Vagina (tissue), 2 donors: ENCODE results near the gene LARP4. TPM values are rescaled to one million over a fixed set of nuclear protein-coding genes. Genes with fewer than 3 reads are reported as not detected.

Experiments used
- DNase-seq, 2 donors: peaks; one replicate each; pipeline ENCODE4 v3.0.0-alpha.2; 2017; ENCODE audit errors: extremely low spot score in 2 of 2
- H3K27ac ChIP-seq: fragments of 200-600 bp; sonication (generic); one replicate; pipeline ENCODE4 v1.5.1; 2019
- H3K27me3 ChIP-seq: fragments of 200-600 bp; sonication (generic); one replicate; pipeline ENCODE4 v1.5.1; 2019
- H3K36me3 ChIP-seq, 2 donors: fragments of 200-600 bp; sonication (generic); one replicate each; pipeline ENCODE4 v1.5.1; 2017 to 2019
- H3K4me1 ChIP-seq: fragments of 200-600 bp; sonication (generic); one replicate; pipeline ENCODE4 v1.5.1; 2019
- H3K4me3 ChIP-seq, 2 donors: fragments of 200-600 bp; sonication (generic); 1 replicate in 1 of 2; 2 replicates in 1 of 2; pipeline ENCODE4 v1.5.1; 2016 to 2019
- H3K9me3 ChIP-seq: fragments of 200-600 bp; sonication (generic); one replicate; pipeline ENCODE4 v1.5.1; 2019
- CTCF ChIP-seq, 3 experiments: fragments of 450-650 bp in 2 of 3; fragments of 200-600 bp in 1 of 3; sonication (generic) in 1 of 3; IDR thresholded peaks; one replicate each; pipeline ENCODE4 v1.5.1; 2017 to 2019; ENCODE audit warnings: antibody characterized with exemption in 3 of 3, mild to moderate bottlenecking in 2 of 3, moderate library complexity in 2 of 3
- POLR2A ChIP-seq, 2 donors: fragments of 450-650 bp; IDR thresholded peaks; one replicate each; pipeline ENCODE4 v1.6.1; 2017; ENCODE audit warnings: antibody characterized with exemption in 2 of 2, mild to moderate bottlenecking in 2 of 2, moderate library complexity in 2 of 2
- POLR2AphosphoS5 ChIP-seq, 2 donors: sonication (generic); formaldehyde crosslinking; IDR thresholded peaks; one replicate each; pipeline ENCODE4 v1.9.0; 2017; ENCODE audit warnings: antibody characterized with exemption in 2 of 2, mild to moderate bottlenecking in 2 of 2, low read depth in 1 of 2; ENCODE audit not compliant: insufficient read depth in 1 of 2
- intact Hi-C: fragments of 100-400 bp; cut with DNase I; formaldehyde crosslinking; loops from one replicate; pipeline ENCODE4 v1.15.1; 2023
- total RNA-seq: library from RNA; depleted of rRNA; stranded (reverse); fragments of >200 nt; gene quantifications from one replicate; pipeline ENCODE4 v1.2.3, GENCODE V29; 2016

LARP4 gene
- total RNA-seq, 1 donor from 2014 or later, result 38.5 TPM

DNA sequence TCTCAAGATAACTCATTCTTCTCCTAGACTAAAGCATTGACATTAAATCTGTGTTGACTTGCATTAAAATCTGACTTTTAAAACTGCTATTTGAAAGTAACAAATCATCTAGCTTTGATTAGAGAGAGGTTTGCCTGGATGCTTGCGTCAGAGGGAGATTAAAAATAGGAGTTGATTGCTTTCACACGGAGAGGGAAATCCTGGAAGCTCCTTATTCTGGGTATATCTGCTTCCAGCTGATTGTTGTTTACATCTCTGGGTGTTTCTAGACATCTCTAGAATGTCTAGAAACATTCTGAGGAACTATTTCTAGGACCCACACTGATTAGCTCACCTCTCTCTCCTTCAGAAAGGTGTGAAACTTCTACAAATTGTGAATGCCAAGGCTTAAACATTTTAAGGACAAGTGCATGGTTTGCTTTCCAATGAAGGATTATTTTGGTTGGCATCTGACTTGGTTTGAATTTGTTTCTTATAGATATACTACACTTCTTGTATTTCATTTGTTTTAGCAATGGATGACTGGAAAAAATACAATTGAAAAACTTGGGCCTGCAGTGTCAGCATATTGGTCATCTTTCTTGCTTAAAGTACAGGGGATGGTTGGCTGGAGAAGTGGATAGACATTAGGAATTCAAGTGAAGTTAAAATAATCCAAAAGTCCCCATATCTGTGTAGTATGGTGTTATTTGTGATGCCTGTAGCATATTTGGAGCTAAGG, 106.2 kb downstream of the LARP4 start:
- Histone ChIP-seq H3K9me3 (no peaks in the 10 kb centered on the region), H3K4me1 (peaks cover 56% of the 10 kb centered on the region), H3K4me3 (peak overlapping the region; percentile 88 to 90), H3K36me3 (no peaks in the 10 kb centered on the region), H3K27ac (peak overlapping the region; percentile 98), H3K27me3 (no peaks in the 10 kb centered on the region)
- intact Hi-C loops, result no loop called here
- TF ChIP-seq CTCF (IDR thresholded peaks at IDR 0.05) (no peak), POLR2AphosphoS5 (IDR thresholded peaks at IDR 0.05; ENCODE audit: insufficient read depth in 1 of 2, low read depth in 1 of 2) (no peak), POLR2A (IDR thresholded peaks at IDR 0.05) (no peak)
- DNase-seq, result no peak

DNA sequence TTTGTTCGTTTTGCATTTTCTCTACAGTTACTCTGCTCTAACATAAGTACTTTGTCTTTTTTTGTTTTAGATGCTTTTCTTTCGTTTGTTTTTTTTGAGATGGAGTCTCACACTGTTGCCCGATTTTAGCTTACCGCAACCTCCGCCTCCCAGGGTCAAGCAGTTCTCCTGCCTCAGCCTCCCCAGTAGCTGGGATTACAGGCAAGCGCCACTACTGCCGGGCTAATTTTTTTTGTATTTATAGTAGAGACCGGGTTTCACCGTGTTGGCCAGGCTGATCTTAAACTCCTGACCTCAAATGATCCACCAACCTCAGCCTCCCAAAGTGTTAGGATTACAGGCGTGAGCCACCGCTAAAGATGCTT, 106.8 kb downstream of the LARP4 start:
- Histone ChIP-seq H3K9me3 (no peaks in the 10 kb centered on the region), H3K36me3 (no peaks in the 10 kb centered on the region), H3K27ac (peak overlapping the region; percentile 98), H3K27me3 (no peaks in the 10 kb centered on the region), H3K4me1 (peaks cover 56% of the 10 kb centered on the region), H3K4me3 (no peak overlapping the region)
- no peak for DNase-seq
- intact Hi-C loops, result no loop called here
- no peak for TF ChIP-seq POLR2AphosphoS5 (IDR thresholded peaks at IDR 0.05; ENCODE audit: insufficient read depth in 1 of 2, low read depth in 1 of 2)
- TF ChIP-seq CTCF (IDR thresholded peaks at IDR 0.05), result no peak
- TF ChIP-seq POLR2A (IDR thresholded peaks at IDR 0.05), result no peak

- peaks cover 56% of the 10 kb centered on the region for H3K4me1 ChIP-seq
- TF ChIP-seq POLR2A (IDR thresholded peaks at IDR 0.05) (no peak), CTCF (IDR thresholded peaks at IDR 0.05) (no peak), POLR2AphosphoS5 (IDR thresholded peaks at IDR 0.05; ENCODE audit: insufficient read depth in 1 of 2, low read depth in 1 of 2) (no peak)
- no peak overlapping the region for H3K27ac ChIP-seq
- intact Hi-C loops, result no loop called here
- no peak overlapping the region for H3K4me3 ChIP-seq
- H3K9me3 ChIP-seq, result no peaks in the 10 kb centered on the region
- no peaks in the 10 kb centered on the region for H3K27me3 ChIP-seq
- H3K36me3 ChIP-seq, result no peaks in the 10 kb centered on the region
- DNase-seq, result no peak
Measured at GRCh38 chr12:50507930-50508329, 107.2 kb downstream of the LARP4 start.

DNA sequence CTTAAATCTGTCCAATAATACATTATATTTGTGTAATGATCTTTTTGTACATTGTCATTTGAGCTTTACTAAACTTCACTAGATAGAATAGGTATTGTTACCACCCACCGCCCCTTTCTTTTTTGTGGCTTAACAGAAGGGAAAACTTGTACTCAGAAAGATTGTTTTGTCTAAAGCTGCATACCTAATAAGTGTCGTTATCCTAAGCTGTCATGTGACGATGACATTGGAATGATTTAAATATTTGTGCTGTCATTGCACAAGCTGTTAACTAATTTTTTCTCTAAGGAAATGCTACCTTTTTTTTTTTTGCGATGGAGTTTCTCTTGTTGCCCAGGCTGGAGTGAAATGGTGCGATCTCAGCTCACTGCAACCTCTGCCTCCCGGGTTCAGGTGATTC, 107.7 kb downstream of the LARP4 start:
- no peak for TF ChIP-seq CTCF (IDR thresholded peaks at IDR 0.05)
- TF ChIP-seq POLR2A (IDR thresholded peaks at IDR 0.05), result no peak
- TF ChIP-seq POLR2AphosphoS5 (IDR thresholded peaks at IDR 0.05; ENCODE audit: insufficient read depth in 1 of 2, low read depth in 1 of 2), result no peak
- Histone ChIP-seq H3K36me3 (no peaks in the 10 kb centered on the region), H3K4me1 (peaks cover 56% of the 10 kb centered on the region), H3K27ac (no peak overlapping the region), H3K27me3 (no peaks in the 10 kb centered on the region), H3K9me3 (no peaks in the 10 kb centered on the region), H3K4me3 (no peak overlapping the region)
- DNase-seq, result no peak
- intact Hi-C loops, result no loop called here

DNA sequence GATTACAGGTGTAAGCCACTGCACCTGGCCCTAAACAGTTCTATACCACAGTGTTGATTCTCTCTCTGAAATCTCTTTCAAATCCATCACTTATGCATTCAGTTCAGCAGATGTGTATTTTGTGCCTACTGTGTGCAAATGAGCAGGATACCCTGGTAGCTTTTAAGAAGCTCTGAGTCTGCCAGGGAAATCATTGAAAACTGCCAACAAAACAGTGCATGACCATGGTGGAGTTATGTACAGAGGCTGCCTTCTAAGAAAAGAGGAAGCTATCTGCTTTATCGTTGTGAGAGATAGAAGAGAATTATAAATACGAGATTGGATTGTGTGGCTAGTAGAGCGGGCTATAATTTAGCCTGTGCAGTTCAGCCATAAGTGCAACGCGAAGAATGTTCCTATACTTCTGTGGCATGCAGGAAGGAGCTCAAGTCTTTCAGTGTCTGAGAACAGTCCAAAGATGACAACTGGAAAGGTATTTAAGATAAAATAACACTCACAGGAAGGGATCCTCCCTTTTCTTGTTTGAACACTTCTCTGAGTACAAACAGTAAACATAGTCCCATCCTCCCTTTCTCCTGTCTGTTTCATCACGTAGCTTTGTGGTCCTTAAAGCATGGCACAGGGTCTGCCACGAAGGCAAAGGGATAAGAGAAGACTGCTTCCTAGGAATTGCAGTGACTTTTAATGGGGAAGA, 108.4 kb downstream of the LARP4 start:
- Histone ChIP-seq H3K4me1 (peaks cover 56% of the 10 kb centered on the region), H3K4me3 (no peak overlapping the region), H3K9me3 (no peaks in the 10 kb centered on the region), H3K36me3 (no peaks in the 10 kb centered on the region), H3K27ac (no peak overlapping the region), H3K27me3 (no peaks in the 10 kb centered on the region)
- no peak for DNase-seq
- TF ChIP-seq CTCF (IDR thresholded peaks at IDR 0.05), result no peak
- no peak for TF ChIP-seq POLR2AphosphoS5 (IDR thresholded peaks at IDR 0.05; ENCODE audit: insufficient read depth in 1 of 2, low read depth in 1 of 2)
- no peak for TF ChIP-seq POLR2A (IDR thresholded peaks at IDR 0.05)
- intact Hi-C loops, result no loop called here
